Osteoblast (primary cell): ENCODE measurements around the gene TOE1. TPM values are rescaled to one million over a fixed set of nuclear protein-coding genes. Genes with fewer than 3 reads are reported as not detected.

Source experiments
- DNase-seq: peaks from one replicate; pipeline ENCODE4 v3.0.0; 2011; ENCODE audit warnings: low spot score, mixed read lengths; ENCODE audit not compliant: insufficient read length; ENCODE audit errors: missing footprints
- H2AFZ ChIP-seq: 2 replicates; pipeline ENCODE4 v1.6.0; 2011; ENCODE audit warnings: mild to moderate bottlenecking, low read length
- H3K27ac ChIP-seq: 2 replicates; pipeline ENCODE4 v1.5.1; 2011; ENCODE audit warnings: mild to moderate bottlenecking, low read depth, low read length, moderate library complexity
- H3K27me3 ChIP-seq: 2 replicates; pipeline ENCODE4 v1.6.0; 2012; ENCODE audit warnings: mild to moderate bottlenecking, control low read depth, inconsistent platforms, low read length, moderate library complexity; ENCODE audit not compliant: insufficient read depth
- H3K36me3 ChIP-seq: 2 replicates; pipeline ENCODE4 v1.5.1; 2011; ENCODE audit warnings: mild to moderate bottlenecking, low read length, control low read depth, moderate library complexity; ENCODE audit not compliant: insufficient read depth
- H3K4me1 ChIP-seq: 2 replicates; pipeline ENCODE4 v1.5.1; 2011; ENCODE audit warnings: mild to moderate bottlenecking, low read length, control low read depth, moderate library complexity; ENCODE audit not compliant: insufficient read depth
- H3K4me2 ChIP-seq: 2 replicates; pipeline ENCODE4 v1.6.0; 2011; ENCODE audit warnings: mild to moderate bottlenecking, low read length; ENCODE audit not compliant: insufficient read depth
- H3K4me3 ChIP-seq: fragments of 200-600 bp; sonication (generic); 3 replicates; pipeline ENCODE4 v1.5.1; 2012; ENCODE audit warnings: mild to moderate bottlenecking, low read length, inconsistent platforms; ENCODE audit not compliant: insufficient read depth
- H3K79me2 ChIP-seq: 2 replicates; pipeline ENCODE4 v1.6.0; 2012; ENCODE audit warnings: mild to moderate bottlenecking, low read length, control low read depth, inconsistent platforms; ENCODE audit not compliant: insufficient read depth
- H3K9me3 ChIP-seq: 2 replicates; pipeline ENCODE4 v1.5.1; 2011; ENCODE audit warnings: low read depth, low read length, control low read depth
- H4K20me1 ChIP-seq: 2 replicates; pipeline ENCODE4 v1.6.0; 2012; ENCODE audit warnings: mild to moderate bottlenecking, low read length, control low read depth; ENCODE audit not compliant: insufficient read depth
- total RNA-seq: library from RNA; depleted of rRNA; stranded (reverse); fragments of >200 nt; gene quantifications from 2 replicates; pipeline ENCODE4 v1.2.3, GENCODE V29; 2012
- TF ChIP-seq, protein P1 (sequence below): IDR thresholded peaks from 2 replicates; pipeline ENCODE4 v1.5.1; 2011; ENCODE audit warnings: mild to moderate bottlenecking, low read depth, low read length, moderate library complexity; ENCODE audit errors: extremely low read depth

TOE1 gene
- total RNA-seq, 1 donor: 6.5 TPM

- Histone ChIP-seq H3K4me1 (peaks cover 11% of the 10 kb centered on the region), H3K79me2 (no peaks in the 10 kb centered on the region), H2AFZ (peak overlapping the region; percentile 81)
Measured at GRCh38 chr1:45303520-45304310, 36.3 kb upstream of the TOE1 start.

DNA sequence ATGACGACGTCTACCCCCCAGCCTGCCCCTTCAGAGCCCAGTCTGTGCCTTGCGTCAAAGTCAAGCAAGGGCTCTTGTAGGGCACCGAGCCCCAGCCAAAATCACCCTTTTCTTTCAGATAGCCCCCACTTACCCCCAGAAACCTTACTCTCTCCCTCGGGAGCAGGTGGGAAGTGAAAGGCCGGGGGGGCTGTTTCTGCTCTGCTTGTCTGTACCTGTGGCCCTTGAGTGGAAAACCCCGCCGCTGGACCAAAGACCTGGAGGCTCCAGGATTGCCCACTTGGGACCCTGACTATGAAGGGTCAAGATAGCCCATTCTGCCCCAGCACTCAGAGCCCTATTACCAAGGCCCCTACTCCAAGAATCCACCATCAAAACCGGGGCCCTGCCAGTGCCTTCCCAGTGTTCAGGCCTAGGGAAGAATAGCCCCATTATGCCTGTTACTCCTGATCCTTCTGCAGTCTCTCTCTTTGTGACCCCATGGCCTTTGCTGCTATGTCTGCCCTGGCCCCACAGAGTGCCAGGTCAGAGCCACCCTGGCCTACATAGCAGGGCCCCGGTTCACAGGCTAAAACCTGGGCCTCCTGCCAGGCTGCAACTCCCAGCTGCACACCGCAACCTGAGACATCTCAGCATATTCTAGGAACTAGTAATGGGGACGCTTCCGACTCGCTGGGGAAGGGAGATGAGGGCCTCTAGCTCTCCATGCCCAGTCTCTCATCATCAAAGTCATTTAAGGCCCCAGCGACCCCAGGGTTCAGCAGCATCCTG lies 35.5 kb upstream of the TOE1 start:
- TF ChIP-seq, protein P1, sequence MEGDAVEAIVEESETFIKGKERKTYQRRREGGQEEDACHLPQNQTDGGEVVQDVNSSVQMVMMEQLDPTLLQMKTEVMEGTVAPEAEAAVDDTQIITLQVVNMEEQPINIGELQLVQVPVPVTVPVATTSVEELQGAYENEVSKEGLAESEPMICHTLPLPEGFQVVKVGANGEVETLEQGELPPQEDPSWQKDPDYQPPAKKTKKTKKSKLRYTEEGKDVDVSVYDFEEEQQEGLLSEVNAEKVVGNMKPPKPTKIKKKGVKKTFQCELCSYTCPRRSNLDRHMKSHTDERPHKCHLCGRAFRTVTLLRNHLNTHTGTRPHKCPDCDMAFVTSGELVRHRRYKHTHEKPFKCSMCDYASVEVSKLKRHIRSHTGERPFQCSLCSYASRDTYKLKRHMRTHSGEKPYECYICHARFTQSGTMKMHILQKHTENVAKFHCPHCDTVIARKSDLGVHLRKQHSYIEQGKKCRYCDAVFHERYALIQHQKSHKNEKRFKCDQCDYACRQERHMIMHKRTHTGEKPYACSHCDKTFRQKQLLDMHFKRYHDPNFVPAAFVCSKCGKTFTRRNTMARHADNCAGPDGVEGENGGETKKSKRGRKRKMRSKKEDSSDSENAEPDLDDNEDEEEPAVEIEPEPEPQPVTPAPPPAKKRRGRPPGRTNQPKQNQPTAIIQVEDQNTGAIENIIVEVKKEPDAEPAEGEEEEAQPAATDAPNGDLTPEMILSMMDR: no peak
- Histone ChIP-seq H3K79me2 (no peaks in the 10 kb centered on the region), H4K20me1 (no peaks in the 10 kb centered on the region), H3K27me3 (no peaks in the 10 kb centered on the region), H3K27ac (peak overlapping the region; percentile 59), H3K4me3 (peak overlapping the region; percentile 81), H3K4me2 (peak overlapping the region; percentile 69), H3K36me3 (no peaks in the 10 kb centered on the region), H3K9me3 (no peaks in the 10 kb centered on the region), H2AFZ (peak overlapping the region; percentile 81), H3K4me1 (peaks cover 11% of the 10 kb centered on the region)
- peak; percentile 71 for DNase-seq

More at GRCh38 chr1:45303520-45304310, 36.3 kb upstream of the TOE1 start:
- Histone ChIP-seq H3K27ac (peak overlapping the region; percentile 75), H3K36me3 (no peaks in the 10 kb centered on the region), H3K27me3 (no peaks in the 10 kb centered on the region), H3K4me2 (peak overlapping the region; percentile 81), H3K4me3 (peak overlapping the region; percentile 81), H3K9me3 (no peaks in the 10 kb centered on the region), H4K20me1 (no peaks in the 10 kb centered on the region)
- TF ChIP-seq, protein P1: peak; percentile 55
- DNase-seq: peak; percentile 98

DNA sequence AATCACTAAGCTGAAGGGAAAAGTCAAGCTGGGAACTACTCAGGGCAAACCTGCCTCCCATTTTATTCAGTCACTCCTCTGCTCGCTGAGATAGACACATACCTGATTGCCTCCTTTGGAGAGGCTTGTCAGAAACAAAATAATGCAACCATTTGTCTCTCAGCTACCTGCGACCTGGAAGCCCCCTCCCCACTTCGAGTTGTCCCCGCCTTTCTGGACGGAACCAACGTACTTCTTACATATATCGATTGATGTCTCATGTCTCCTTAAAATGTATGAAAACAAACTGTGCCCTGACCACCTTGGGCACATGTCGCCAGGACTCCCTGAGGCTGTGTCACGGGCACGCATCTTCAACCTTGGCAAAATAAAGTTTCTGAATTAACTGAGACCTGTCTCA lies 34.7 kb upstream of the TOE1 start:
- H3K9me3 ChIP-seq: no peaks in the 10 kb centered on the region
- no peak overlapping the region for H3K4me3 ChIP-seq
- no peaks in the 10 kb centered on the region for H4K20me1 ChIP-seq
- H3K4me2 ChIP-seq: no peak overlapping the region
- H2AFZ ChIP-seq: no peak overlapping the region
- H3K4me1 ChIP-seq: peaks cover 11% of the 10 kb centered on the region
- TF ChIP-seq, protein P1: no peak
- DNase-seq: no peak
- H3K79me2 ChIP-seq: no peaks in the 10 kb centered on the region
- no peaks in the 10 kb centered on the region for H3K27me3 ChIP-seq
- no peaks in the 10 kb centered on the region for H3K36me3 ChIP-seq
- no peak overlapping the region for H3K27ac ChIP-seq

- H3K79me2 ChIP-seq: no peaks in the 10 kb centered on the region
- H3K27me3 ChIP-seq: no peaks in the 10 kb centered on the region
- TF ChIP-seq, protein P1: no peak
- H3K27ac ChIP-seq: no peak overlapping the region
- no peak overlapping the region for H3K4me3 ChIP-seq
- H3K4me2 ChIP-seq: peak overlapping the region; percentile 41
- H2AFZ ChIP-seq: peak overlapping the region; percentile 75
- no peaks in the 10 kb centered on the region for H4K20me1 ChIP-seq
- peak; percentile 76 for DNase-seq
- no peaks in the 10 kb centered on the region for H3K36me3 ChIP-seq
- H3K9me3 ChIP-seq: no peaks in the 10 kb centered on the region
- peaks cover 11% of the 10 kb centered on the region for H3K4me1 ChIP-seq
Measured at GRCh38 chr1:45306319-45306718, 33.7 kb upstream of the TOE1 start.
